ENCODE results near the gene GULP1.
"Not testable (repeated sequence)": the region's sequence is repeated elsewhere in the genome, so short reads cannot be mapped to it uniquely, and the experiment has no call there.

Gene GULP1

GRCh38 chr2:188435115-188435514, 143.4 kb downstream of the GULP1 start:
- DNase-seq: no peak

GRCh38 chr2:188437537-188437936, 145.9 kb downstream of the GULP1 start:
- DNase-seq: no peak

GRCh38 chr2:188439986-188440385, 148.3 kb downstream of the GULP1 start:
- no peak for DNase-seq

- no peak for DNase-seq
These were observed 149.2 kb downstream of the GULP1 start for GRCh38 chr2:188440849-188441248.

GRCh38 chr2:188441288-188441947, 149.7 kb downstream of the GULP1 start:
- DNase-seq: no peak

GRCh38 chr2:188443207-188443606, 151.5 kb downstream of the GULP1 start:
- DNase-seq: no peak

GRCh38 chr2:188444106-188444835, 152.6 kb downstream of the GULP1 start:
- DNase-seq: no peak

- DNase-seq: no peak
These were observed 157.9 kb downstream of the GULP1 start for GRCh38 chr2:188449561-188449960.

GRCh38 chr2:188449971-188450370, 158.3 kb downstream of the GULP1 start:
- DNase-seq: no peak

GRCh38 chr2:188450732-188451483, 159.2 kb downstream of the GULP1 start:
- no peak for DNase-seq

- DNase-seq: no peak
These were observed 160.4 kb downstream of the GULP1 start for GRCh38 chr2:188452084-188452483.

GRCh38 chr2:188456114-188456909, 164.6 kb downstream of the GULP1 start:
- DNase-seq: no peak

- DNase-seq: no peak
These were observed 167.4 kb downstream of the GULP1 start for GRCh38 chr2:188459061-188459460.

GRCh38 chr2:188466078-188466477, 174.4 kb downstream of the GULP1 start:
- not testable (repeated sequence) for DNase-seq

GRCh38 chr2:188466761-188467160, 175.1 kb downstream of the GULP1 start:
- DNase-seq: no peak

- no peak for DNase-seq
These were observed 179.5 kb downstream of the GULP1 start for GRCh38 chr2:188471166-188471565.

- no peak for DNase-seq
These were observed 181.6 kb downstream of the GULP1 start for GRCh38 chr2:188473306-188473705.

- no peak for DNase-seq
These were observed 182.6 kb downstream of the GULP1 start for GRCh38 chr2:188474316-188474715.

- DNase-seq: no peak
These were observed 184.3 kb downstream of the GULP1 start for GRCh38 chr2:188475945-188476344.

- no peak for DNase-seq
These were observed 186.0 kb downstream of the GULP1 start for GRCh38 chr2:188477564-188478103.

- no peak for DNase-seq
These were observed 187.1 kb downstream of the GULP1 start for GRCh38 chr2:188478724-188479123.

GRCh38 chr2:188481474-188481873, 189.8 kb downstream of the GULP1 start:
- no peak for DNase-seq

- no peak for DNase-seq
These were observed 193.8 kb downstream of the GULP1 start for GRCh38 chr2:188485496-188485895.

Data from activated CD4-positive, CD25-positive, alpha-beta regulatory T cell (primary cell).